ENCODE measurements around the gene VCPKMT. TPM values are rescaled to one million over a fixed set of nuclear protein-coding genes. Genes with fewer than 3 reads are reported as not detected.

Gene VCPKMT
- polyA plus RNA-seq (ENCODE audit: insufficient read length in 3 of 3) = 10 to 100 TPM; 11.8 to 16.5 (median 16.1) TPM
- long read RNA-seq, donor 1, partial matches to known transcripts = 0 of 4 reads
- long read RNA-seq, donor 1, other reads (novel, unspliced or antisense) = 0 of 4 reads
- long read RNA-seq, donor 2, transcript VCPKMT-201 (5 exons, 795 nt) = major isoform, 6 of 9 reads
- long read RNA-seq, donor 2, partial matches to known transcripts = 0 of 9 reads
- long read RNA-seq, donor 2, other reads (novel, unspliced or antisense) = 0 of 9 reads
- long read RNA-seq, donor 3, partial matches to known transcripts = 0 of 6 reads
- long read RNA-seq, donor 3, other reads (novel, unspliced or antisense) = 0 of 6 reads
- long read RNA-seq, donor 4, partial matches to known transcripts = 0 of 9 reads
- long read RNA-seq, donor 4, other reads (novel, unspliced or antisense) = 5 of 9 reads
- long read RNA-seq, donor 5, partial matches to known transcripts = 0 of 1 reads
- long read RNA-seq, donor 5, other reads (novel, unspliced or antisense) = 0 of 1 reads
- long read RNA-seq, donor 6, partial matches to known transcripts = 0 of 3 reads
- long read RNA-seq, donor 6, other reads (novel, unspliced or antisense) = 0 of 3 reads
- long read RNA-seq, donor 7, partial matches to known transcripts = 0 of 3 reads
- long read RNA-seq, donor 7, other reads (novel, unspliced or antisense) = 0 of 3 reads
- long read RNA-seq, donor 8 = 0 reads
- long read RNA-seq, donor 9, partial matches to known transcripts = 0 of 8 reads
- long read RNA-seq, donor 9, other reads (novel, unspliced or antisense) = 0 of 8 reads
- long read RNA-seq, donor 10, partial matches to known transcripts = 5 of 7 reads
- long read RNA-seq, donor 10, other reads (novel, unspliced or antisense) = 0 of 7 reads
- long read RNA-seq, donor 11, partial matches to known transcripts = 0 of 7 reads
- long read RNA-seq, donor 11, other reads (novel, unspliced or antisense) = 0 of 7 reads
- long read RNA-seq, donor 12, transcript VCPKMT-201 (5 exons, 795 nt) = major isoform, 5 of 11 reads
- long read RNA-seq, donor 12, partial matches to known transcripts = 0 of 11 reads
- long read RNA-seq, donor 12, other reads (novel, unspliced or antisense) = 0 of 11 reads
- long read RNA-seq, donor 13 = 0 reads
- long read RNA-seq, donor 14 = 0 reads
- long read RNA-seq, donor 15 = 0 reads
- long read RNA-seq, donor 16, transcript VCPKMT-202 (6 exons, 1,761 nt) = major isoform, 5 of 6 reads
- long read RNA-seq, donor 16, partial matches to known transcripts = 0 of 6 reads
- long read RNA-seq, donor 16, other reads (novel, unspliced or antisense) = 0 of 6 reads

DNA sequence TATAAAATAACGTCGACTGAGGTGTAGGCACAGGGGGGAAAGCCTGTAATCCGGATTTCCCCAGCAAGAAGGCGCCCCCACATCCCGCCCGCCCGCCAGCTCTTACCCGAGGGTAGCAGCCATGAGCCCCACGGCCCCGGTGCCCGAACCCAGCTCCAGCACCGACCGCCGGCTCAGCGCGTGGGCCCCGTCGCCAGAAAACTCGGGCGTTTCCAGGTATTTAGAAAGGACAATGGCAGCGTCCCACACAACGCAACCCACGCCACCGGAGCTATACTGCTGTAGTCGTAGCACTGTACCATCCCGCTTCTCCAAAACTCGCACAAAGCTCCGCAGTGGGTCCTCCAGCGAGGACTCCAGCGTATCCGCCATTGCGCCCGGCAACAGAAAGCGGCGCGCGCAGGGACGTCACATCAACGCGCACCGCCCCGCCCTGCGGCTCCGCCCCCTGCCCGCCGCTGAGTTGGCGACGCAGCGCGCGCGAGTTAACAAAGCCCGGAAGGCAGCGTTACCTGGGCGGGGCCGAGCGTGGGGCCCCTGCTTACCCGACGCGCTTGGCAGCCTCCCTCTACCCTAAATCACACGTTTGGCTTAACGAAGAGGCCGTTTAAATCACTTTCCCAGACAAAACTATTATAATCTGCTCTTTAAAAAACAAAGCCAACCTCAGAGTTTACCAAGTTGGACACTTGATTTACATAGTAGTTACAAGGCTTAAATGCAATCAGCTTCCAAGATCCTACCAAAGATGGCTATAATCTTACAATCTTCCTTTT is at the start of gene VCPKMT:
Gene VCPKMT, minus strand, starts transcription at position 392 of the 776 bp plus-strand sequence. Its CDS starts 20 bp downstream, at position 372.
- DNase-seq = peak; percentile 95

DNA sequence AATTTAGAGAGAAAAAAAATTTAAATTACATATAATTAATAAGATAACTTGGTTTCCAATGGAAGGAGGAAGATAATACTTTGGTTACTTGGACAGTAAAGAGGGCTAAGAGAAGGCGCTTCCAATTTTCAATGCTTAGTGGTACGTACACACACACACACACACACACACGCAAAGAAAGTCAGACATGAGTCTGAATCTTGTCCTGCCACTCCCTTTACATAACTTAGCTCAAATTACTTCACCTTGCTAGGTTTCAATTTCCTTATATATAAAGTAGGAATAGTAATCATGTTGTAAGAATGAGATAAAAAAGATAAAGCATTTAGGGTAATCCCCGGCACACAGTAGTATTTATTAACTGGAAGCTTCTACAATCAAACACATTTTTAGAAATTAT is 39.7 kb upstream of the VCPKMT start:
- DNase-seq = no peak

DNA sequence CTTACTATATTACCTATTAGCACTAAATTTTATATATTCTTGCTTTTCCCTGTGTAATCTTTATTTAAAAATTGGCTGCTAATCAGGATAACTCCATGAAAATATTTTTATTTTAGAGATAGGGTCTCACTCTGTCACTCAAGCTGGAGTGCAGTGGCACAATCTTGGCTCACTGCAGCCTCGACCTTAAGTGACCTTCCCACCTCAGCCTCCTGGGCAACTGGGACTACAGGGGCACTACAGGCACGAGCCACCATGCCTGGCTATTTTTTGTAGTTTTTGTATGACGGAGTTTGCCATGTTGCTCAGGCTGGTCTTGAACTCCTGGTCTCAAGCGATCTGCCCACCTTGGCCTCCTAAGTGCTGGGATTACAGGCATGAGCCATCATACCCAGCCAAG is 32.4 kb upstream of the VCPKMT start:
- DNase-seq = no peak

DNA sequence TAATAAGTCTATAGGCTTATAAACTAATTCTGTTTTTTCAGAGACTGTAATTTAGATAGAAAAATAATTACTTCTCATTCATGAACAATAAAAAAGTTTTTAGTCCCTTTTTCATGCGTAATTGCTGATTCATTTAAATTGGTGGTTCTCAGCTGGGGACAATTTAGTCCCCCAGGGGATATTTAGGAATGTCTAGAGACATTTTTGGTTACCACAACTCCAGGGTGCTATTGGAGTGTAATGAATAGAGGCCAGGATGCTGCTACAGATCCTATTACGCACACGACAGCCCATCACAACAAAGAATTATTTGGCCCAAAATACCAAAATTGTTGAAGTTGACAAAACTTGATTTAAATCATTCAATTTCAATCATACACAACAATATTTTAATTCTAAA is 22.8 kb upstream of the VCPKMT start:
- DNase-seq = no peak

DNA sequence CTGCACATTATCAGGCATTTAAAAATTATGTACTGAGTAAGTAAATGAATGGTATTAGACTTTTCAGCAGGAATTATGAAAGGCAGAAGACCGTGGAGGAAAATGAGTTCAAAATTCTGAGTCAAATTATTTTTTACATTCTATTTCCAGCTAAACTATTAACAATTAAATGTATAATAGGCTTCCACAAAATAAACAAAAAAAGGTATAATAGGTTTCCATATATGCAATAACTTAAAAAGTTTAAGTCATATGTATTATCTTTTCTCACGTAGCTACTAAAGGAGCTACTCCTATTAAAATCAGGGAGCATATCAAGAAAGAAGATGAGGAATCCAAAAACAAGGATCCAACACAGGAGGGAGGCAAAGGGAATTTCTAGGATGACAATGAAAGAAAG is 11.4 kb upstream of the VCPKMT start:
- no peak for DNase-seq

DNA sequence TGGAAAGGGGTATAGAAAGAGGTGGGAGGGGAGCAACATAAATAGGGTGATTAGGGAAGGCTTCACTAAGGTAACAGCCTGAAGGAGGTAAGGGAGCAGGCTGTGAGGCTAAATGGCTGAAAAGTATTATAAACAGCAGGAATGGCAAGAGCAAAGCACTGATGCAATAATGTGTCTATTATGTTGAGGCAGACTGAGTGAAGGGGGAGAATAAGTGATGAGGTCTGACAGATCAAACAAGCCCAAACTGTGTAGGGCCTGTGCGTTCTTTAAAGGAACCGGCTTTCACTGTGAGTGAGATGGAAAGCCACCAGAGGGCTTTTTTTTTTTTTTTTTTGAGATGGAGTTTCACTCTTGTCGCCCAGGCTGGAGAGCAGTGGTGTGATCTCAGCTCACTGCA is 6.7 kb upstream of the VCPKMT start:
- no peak for DNase-seq

DNA sequence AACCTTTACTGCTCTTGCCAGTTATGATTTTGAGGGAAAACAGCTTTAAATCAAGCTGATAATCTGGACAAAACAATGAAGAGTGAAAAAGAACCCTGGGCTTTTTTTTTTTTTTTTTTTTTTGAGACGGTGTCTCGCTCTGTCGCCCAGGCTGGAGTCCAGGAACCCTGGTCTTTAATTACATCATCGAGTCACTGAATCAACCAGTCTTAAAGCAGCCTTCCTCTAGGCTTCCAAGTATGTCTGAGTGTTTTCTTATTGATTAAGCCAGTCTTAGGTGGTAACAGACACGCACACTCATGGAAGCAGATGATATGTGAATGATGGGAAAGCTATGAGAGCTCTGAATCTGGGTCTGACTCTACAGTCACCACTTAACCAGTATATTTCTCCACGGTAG is 5.9 kb upstream of the VCPKMT start:
- DNase-seq = no peak

DNA sequence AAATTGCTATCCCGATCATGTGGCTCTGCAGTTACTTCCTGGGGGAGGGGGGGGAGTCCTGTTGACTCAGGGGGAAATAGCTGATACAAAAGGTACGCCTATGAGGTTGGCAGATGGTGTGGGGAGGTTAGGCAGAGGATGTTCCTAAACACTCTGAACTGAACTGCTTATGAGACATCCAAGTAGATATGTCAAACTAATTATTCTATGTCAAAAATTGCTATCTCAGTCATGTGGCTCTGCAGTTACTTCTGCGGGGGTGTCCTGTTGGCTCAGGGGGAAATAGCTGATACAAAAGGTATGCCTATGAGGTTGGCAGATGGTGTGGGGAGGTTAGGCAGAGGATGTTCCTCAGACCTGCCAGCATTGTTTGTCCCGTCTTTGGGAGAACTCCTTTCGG is 5.1 kb upstream of the VCPKMT start:
- DNase-seq = no peak

DNA sequence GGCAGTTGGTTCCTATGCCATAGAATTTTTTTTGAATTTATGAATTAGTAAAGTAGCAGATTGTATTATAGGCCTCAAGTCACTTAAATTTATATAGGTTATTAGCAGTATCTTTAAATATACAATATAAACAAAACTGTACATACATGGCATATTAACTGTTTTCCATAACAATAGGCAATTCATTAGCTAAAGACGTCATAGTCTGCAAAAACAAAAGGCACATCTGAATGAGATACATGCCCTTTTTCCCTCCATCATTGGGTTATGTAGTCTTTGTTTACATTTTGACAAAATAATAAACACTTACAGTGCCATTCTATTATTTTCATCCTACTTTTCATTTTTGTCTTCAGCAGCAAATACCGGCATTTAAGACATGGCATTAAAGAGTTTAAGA is 1.1 kb upstream of the VCPKMT start:
- no peak for DNase-seq

DNA sequence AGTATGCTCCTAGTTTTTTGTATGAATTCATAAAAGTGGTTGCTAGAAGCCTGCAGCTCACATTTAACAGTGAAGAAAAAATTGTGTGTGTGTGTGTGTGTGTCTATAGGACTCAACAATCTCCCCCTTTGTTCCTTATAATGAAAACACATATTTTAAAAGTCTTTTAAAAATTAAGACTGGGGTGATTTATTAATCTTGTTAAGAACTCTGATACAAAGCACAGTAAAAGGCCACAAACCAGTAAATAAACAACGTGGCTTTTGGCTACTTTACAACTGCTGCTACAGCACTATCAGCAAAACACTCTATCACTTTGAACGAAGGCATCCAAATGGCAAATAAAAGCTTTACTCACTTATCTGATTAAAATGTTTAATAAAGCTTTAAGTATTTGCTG is 594 bp upstream of the VCPKMT start:
- peak; percentile 62 for DNase-seq

DNA sequence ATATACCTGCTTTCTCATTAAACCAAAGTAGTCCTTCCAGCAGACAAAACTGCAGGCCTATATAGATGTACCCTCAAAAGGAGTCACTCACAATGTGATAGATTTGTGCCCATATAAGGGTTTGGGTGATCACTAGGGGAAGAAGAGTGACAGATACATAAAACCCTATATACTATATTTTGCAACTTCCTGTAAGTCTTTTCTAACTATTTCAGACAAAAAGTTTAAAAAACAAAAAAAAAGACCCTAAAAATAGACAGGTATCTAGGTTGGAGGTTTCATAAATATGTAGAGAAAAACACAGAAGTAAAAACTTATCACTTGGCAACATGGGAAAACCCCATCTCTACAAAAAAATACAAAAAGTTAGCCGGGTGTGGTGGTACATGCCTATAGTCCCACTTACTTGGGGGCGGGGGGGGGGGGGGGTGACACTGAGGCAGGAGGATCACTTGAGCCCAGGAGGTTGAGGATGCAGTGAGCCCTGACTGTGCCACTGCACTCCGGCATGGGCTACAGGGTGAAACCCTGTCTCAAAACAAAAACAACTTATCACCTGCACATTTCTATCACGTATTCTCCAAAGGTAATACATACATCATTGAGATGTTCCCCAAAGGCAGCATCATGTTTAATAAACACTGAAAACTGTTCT is 2.9 kb downstream of the VCPKMT start:
- no peak for DNase-seq

DNA sequence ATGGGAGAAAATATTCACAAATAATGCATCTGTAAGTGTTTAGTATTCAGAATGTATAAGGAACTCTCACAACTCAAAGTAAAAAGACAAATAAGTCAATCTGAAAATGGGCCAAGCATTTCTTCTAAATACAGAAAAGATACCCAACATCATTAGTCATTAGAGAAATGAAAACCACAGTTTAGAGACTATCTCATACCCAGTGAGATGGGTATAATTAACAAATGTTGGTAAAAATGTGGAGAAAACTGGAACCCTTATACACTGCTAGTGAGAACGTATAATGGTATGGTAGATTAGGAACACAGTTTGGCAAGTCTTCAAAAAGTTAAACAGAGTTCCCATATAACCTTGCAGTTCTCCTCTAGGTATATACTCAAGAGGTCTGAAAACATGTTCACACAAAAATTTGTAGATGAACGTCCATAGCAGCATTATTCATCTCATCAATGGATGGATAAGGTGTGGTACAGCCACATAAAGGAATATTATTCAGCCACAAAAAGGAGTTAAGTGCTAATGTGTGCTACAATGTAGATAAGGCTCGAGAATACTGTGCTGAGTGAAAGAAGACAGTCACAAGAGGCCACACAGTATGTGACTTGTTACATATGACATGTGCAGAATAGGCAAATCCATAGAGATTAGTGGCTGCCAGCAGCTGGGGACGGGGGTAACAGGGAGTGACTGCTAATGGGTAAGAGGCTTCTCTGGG is 5.9 kb downstream of the VCPKMT start:
- no peak for DNase-seq

DNA sequence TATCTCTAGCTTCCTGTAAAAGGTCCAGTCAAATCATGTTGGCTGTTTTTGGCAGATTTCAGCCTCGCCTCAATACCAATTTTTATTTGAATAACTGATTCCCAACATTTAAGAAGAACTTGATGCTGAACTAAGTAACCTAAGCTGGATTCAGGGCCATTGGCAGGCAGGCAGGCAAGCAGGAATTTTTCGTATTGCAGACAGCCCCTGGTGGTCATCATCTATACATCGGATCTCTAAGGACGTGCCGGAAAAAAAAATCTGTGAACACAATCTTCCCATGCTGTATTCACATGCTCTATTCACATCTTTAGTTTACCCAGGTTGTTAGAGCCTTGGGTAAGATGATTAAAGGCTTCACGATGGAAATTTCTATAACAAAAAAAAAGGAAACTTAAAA is 7.0 kb downstream of the VCPKMT start:
- DNase-seq = no peak

DNA sequence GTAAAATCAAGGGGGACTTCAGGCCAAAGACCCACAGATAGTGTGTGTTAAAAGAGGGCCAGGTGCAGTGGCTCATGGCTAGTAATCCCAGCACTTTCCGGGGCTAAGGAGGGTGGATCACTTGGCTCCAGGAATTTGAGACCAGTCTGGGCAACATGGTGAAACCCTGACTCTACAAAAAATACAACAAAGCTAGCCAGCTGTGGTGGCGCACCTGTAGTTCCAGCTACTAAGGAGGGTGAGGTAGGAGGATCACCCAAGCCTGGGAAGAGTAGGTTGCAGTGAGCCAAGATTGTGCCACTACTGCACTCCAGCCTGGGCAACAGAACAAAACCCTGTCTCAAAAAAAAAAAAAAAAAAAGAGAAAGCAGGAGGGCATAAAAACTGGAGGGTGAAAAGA is 8.5 kb downstream of the VCPKMT start:
- no peak for DNase-seq

DNA sequence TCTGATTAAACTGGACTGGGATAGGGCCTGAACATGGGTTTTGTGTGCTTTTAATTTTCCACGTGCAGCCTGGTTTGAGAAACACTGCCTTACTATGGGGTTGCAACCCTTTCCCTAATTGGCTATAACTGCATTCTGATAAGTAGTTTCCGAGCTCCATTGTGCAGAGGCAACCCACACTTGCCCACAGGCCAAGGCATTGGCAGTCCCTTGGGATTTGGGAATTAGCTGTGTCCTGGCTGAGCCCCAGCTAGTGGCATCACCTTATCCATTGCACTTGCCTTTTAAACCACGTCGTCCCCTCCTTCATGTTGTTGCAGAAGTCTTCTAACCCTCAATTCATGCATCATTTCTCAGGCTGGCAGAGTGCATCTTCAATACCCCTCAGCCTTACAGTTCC is 10.2 kb downstream of the VCPKMT start:
- no peak for DNase-seq

DNA sequence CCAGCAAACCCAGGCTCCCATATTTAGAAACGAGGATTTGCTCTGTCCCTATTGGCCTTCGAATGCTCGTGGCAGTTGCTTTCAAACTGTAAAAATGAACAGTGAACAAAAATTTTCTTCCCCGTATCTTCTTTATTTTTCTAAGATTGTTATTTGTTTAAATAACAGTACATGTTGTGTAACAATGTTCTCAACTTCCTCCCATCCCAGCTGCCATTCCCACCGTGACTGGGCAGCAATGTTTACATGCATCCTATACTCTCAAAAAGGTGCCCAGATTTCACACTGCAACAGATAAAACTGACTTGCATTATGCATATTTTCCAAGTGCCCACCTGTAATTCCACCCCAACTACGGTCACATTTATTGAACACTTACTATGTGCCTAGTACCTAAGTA is 12.8 kb downstream of the VCPKMT start:
- no peak for DNase-seq

DNA sequence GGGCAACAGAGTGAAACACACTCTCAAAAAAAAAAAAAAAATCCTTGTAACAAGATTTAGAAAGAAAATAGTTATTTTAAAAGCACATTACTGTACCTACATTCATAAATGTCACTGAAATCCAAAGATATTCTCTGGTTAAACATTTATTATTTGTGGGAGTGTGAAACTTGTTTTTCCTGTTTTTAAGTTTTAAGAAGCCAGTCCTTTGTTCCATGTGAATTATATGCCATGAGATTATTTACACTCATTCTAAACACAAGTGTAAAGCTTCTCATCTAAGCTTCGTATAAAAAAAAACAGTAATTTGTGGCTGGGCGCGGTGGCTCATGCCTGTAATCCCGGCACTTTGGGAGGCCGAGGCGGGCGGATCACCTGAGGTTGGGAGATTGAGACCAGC is 15.0 kb downstream of the VCPKMT start:
- no peak for DNase-seq

DNA sequence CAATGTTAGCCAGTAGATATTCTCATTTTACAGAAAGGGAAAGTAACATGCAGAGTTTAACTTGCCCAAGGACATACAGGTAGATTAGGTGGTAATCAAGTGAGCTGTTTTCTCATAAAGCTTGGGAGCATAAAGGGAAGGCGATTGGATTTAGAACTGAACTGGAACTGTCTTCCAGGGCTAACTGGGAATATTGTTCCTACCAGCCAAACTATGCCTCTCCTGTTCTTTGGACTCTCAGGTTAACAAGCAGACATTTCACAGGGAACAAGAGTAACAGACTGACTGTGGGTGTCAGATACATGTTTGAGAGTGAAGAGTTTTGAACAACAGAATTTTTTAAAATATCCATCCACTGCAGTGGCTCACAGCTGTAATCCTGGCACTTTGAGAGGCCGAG is 15.6 kb downstream of the VCPKMT start:
- DNase-seq = no peak

DNA sequence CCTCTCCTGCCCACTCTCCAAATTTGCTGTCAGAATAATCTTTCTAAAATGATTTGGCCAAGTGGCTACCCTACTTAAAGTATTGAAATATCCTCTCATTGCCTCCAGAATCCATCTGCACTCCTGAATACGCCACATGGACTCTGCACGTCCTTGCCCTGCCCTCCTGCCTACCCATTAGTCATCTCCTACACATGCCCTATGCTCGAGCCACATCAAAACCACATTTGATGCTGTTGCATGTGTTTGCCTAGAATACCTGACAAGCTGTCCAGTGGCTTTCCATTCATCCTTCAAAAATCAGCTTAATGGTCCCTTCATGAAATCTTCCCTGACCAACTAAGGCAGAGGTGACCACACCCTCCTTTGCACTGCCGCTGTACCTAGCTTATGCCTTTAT is 17.0 kb downstream of the VCPKMT start:
- no peak for DNase-seq

DNA sequence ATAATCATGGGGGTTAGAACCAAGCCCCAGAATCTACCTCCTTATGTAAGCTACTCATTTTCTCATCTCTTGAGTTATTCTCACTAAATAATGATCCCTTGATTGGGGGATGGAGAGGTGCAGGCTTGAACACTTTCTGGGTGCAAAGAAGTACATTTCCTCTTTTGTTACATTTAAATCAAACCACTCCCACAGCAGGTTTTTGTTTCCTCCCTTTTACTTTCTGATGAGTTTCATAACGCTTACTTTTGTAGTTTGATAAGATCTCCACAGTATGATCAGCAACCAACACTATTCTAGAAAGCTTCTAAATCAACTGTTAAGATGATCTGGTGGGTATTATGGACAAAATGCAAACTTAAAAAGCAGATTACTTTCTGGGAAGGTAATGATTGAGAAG is 20.5 kb downstream of the VCPKMT start:
- DNase-seq = no peak
